C4-2B (cell line): Measurements from ENCODE around the gene VCAN.

Source experiments
- ZFX ChIP-seq: fragments of 450-650 bp; IDR thresholded peaks from 2 replicates; pipeline ENCODE4 v1.6.1; 2017
- TF ChIP-seq, protein P1 (sequence below): fragments of 450-650 bp; conservative IDR thresholded peaks from 2 replicates; pipeline ENCODE4 v1.5.1; 2017; ENCODE audit warnings: mild to moderate bottlenecking

DNA sequence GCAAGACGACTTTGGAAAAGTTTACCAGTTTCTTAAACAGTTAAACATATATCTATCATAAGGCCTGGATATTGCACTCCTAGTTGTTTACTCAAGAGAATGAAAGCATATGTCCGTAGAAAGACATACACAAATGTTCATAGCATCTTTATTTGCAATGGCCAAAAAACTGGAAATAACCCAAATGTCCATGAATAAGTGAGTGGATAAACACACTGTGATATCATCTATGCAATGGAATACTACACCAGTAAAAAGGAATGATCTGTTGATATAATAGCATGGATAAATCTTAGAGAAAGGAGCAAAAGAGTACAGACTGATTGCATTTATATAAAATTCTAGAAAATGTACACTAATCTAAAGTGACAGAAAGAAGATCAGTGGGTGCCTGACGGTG, 28.0 kb upstream of the VCAN start:
- TF ChIP-seq, protein P1, sequence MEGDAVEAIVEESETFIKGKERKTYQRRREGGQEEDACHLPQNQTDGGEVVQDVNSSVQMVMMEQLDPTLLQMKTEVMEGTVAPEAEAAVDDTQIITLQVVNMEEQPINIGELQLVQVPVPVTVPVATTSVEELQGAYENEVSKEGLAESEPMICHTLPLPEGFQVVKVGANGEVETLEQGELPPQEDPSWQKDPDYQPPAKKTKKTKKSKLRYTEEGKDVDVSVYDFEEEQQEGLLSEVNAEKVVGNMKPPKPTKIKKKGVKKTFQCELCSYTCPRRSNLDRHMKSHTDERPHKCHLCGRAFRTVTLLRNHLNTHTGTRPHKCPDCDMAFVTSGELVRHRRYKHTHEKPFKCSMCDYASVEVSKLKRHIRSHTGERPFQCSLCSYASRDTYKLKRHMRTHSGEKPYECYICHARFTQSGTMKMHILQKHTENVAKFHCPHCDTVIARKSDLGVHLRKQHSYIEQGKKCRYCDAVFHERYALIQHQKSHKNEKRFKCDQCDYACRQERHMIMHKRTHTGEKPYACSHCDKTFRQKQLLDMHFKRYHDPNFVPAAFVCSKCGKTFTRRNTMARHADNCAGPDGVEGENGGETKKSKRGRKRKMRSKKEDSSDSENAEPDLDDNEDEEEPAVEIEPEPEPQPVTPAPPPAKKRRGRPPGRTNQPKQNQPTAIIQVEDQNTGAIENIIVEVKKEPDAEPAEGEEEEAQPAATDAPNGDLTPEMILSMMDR = no peak
- no peak for TF ChIP-seq ZFX
